ENCODE results near the gene KLK2. TPM values are rescaled to one million over a fixed set of nuclear protein-coding genes. Genes with fewer than 3 reads are reported as not detected.
A peak's percentile ranks its signal among the peaks of the same experiment; 100 is the strongest.

Gene KLK2
- not detected for polyA plus RNA-seq (2013, experiment 1 of 2; ENCODE audit: insufficient read length)
- polyA plus RNA-seq (2013, experiment 2 of 2; ENCODE audit: insufficient read length), result not detected

GRCh38 chr19:50873056-50873455, at the start of gene KLK2:
Gene KLK2, plus strand, starts transcription at chr19:50873439. Its CDS starts 35 bp downstream, at chr19:50873474.
- DNase-seq, result no peak

GRCh38 chr19:50826492-50827240, 46.6 kb upstream of the KLK2 start:
- DNase-seq, result no peak

GRCh38 chr19:50827476-50827875, 45.8 kb upstream of the KLK2 start:
- no peak for DNase-seq

- DNase-seq, result no peak
Observed at GRCh38 chr19:50829801-50830200, 43.4 kb upstream of the KLK2 start.

- DNase-seq, result no peak
Observed at GRCh38 chr19:50830266-50831025, 42.8 kb upstream of the KLK2 start.

GRCh38 chr19:50831026-50831396, 42.2 kb upstream of the KLK2 start:
- no peak for DNase-seq

GRCh38 chr19:50832666-50833065, 40.6 kb upstream of the KLK2 start:
- no peak for DNase-seq

GRCh38 chr19:50833117-50833801, 40.0 kb upstream of the KLK2 start, which contains the start of gene KLK15:
Gene KLK15, minus strand, starts transcription at chr19:50833574. Its CDS starts 2,082 bp downstream, at chr19:50831492.
- DNase-seq, result no peak

- no peak for DNase-seq
Observed at GRCh38 chr19:50833802-50834167, 39.5 kb upstream of the KLK2 start.

GRCh38 chr19:50835103-50835784, 38.0 kb upstream of the KLK2 start:
- peak; percentile 9 for DNase-seq

GRCh38 chr19:50835785-50836542, 37.3 kb upstream of the KLK2 start:
- DNase-seq, result peak; percentile 54

GRCh38 chr19:50836543-50837195, 36.6 kb upstream of the KLK2 start:
- no peak for DNase-seq

- DNase-seq, result no peak
Observed at GRCh38 chr19:50837300-50837699, 35.9 kb upstream of the KLK2 start.

- no peak for DNase-seq
Observed at GRCh38 chr19:50838239-50838638, 35.0 kb upstream of the KLK2 start.

GRCh38 chr19:50839712-50840655, 33.3 kb upstream of the KLK2 start:
- DNase-seq, result no peak

GRCh38 chr19:50842130-50842529, 31.1 kb upstream of the KLK2 start:
- no peak for DNase-seq

GRCh38 chr19:50843205-50843604, 30.0 kb upstream of the KLK2 start:
- no peak for DNase-seq

GRCh38 chr19:50843701-50844221, 29.5 kb upstream of the KLK2 start:
- DNase-seq, result no peak

- DNase-seq, result no peak
Observed at GRCh38 chr19:50844296-50844935, 28.8 kb upstream of the KLK2 start.
